ENCODE results near the gene ADAMTS9. TPM values are rescaled to one million over a fixed set of nuclear protein-coding genes. Genes with fewer than 3 reads are reported as not detected.

The ADAMTS9 gene
- total and polyA plus RNA-seq, 9 donors, result 11.8 to 88.8 (median 29.9) TPM

DNA sequence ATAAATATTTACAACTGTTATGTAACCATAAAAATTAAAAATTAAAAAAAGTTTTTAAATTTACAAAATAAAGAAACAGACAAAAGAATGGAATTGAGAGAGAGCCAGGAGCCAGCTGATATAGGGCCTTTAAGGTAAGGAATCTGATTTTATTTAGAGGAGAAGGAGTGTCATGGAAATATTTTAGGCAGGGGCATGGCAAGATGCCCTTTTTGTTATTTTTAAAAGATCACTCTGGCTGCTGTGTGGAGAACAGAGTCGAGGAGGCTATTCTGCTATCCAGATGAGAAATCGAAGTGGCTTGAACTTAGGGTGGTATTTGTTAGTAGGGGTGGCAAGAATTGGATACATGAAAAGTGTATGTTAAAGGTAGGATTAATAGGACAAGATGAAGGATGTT is 9.1 kb upstream of the ADAMTS9 start:
- TF ChIP-seq POLR2A (IDR thresholded peaks at IDR 0.05) (no peak), EP300 (IDR thresholded peaks at IDR 0.05) (no peak)
- TF ChIP-seq, protein P1, sequence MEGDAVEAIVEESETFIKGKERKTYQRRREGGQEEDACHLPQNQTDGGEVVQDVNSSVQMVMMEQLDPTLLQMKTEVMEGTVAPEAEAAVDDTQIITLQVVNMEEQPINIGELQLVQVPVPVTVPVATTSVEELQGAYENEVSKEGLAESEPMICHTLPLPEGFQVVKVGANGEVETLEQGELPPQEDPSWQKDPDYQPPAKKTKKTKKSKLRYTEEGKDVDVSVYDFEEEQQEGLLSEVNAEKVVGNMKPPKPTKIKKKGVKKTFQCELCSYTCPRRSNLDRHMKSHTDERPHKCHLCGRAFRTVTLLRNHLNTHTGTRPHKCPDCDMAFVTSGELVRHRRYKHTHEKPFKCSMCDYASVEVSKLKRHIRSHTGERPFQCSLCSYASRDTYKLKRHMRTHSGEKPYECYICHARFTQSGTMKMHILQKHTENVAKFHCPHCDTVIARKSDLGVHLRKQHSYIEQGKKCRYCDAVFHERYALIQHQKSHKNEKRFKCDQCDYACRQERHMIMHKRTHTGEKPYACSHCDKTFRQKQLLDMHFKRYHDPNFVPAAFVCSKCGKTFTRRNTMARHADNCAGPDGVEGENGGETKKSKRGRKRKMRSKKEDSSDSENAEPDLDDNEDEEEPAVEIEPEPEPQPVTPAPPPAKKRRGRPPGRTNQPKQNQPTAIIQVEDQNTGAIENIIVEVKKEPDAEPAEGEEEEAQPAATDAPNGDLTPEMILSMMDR (IDR thresholded peaks at IDR 0.05), result no peak
- H3K27me3 ChIP-seq, result no peaks in the 10 kb centered on the region
- H3K27ac ChIP-seq, result no peak overlapping the region
- no peak for DNase-seq
- intact Hi-C loops (cut with DNase I), result no loop called here
- WGBS, 3 donors, result 61 to 70% (median 64%) methylated on average over 2 of the region's 2 CpGs
- no peaks in the 10 kb centered on the region for H3K9me3 ChIP-seq
- H3K4me3 ChIP-seq, result no peak overlapping the region
- no peaks in the 10 kb centered on the region for H3K36me3 ChIP-seq
- H3K4me1 ChIP-seq (ENCODE audit: insufficient read depth), result peaks cover 5% of the 10 kb centered on the region

DNA sequence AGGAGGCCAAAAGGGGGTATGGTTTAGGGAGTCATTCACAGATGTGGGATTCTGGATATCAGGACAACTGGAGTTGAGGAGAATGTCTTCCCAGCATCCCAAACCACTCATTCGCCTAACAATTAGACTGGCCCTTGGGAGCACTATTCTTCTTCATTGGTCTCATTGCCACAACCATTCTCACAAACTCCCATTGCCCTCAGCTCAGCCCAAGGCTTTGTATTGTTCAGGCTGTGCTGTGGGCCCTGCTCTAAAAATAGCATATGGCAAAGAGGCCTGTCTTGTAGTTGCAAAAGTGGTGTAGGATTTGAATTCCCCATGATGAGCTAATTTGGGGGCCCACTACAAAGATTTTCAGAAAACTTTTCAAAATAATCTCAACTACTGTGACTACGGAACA is 6.3 kb upstream of the ADAMTS9 start:
- peaks cover 11% of the 10 kb centered on the region for H3K4me1 ChIP-seq (ENCODE audit: insufficient read depth)
- TF ChIP-seq, protein P1 (IDR thresholded peaks at IDR 0.05), result no peak
- TF ChIP-seq POLR2A (IDR thresholded peaks at IDR 0.05) (no peak), EP300 (IDR thresholded peaks at IDR 0.05) (no peak)
- no peak overlapping the region for H3K4me3 ChIP-seq
- DNase-seq, result no peak
- H3K27me3 ChIP-seq, result no peaks in the 10 kb centered on the region
- WGBS, 3 donors, result 93 to 97% (median 96%) methylated on average over 2 of the region's 2 CpGs
- no peak overlapping the region for H3K27ac ChIP-seq
- no peaks in the 10 kb centered on the region for H3K36me3 ChIP-seq
- intact Hi-C loops (cut with DNase I), result no loop called here
- no peaks in the 10 kb centered on the region for H3K9me3 ChIP-seq

DNA sequence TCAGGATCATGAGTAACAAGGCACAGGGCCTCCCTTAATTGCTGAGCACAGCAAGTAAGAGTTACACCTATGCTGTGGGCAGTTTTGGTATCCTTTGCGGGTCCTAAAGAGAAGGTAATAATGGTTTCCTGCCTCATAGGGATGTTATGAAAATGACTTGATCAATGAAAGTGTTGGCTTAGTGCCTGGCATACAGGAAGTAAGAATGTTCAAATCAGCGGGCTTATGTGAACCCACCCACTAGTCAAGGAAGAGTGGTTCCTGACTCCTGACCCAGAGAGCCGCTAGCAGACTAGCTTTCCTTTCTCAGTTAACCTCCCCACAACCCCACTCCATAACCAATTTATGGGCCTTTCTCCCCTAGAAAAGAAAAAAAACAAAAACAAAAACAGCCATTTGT is 5.2 kb upstream of the ADAMTS9 start:
- no peak for DNase-seq
- TF ChIP-seq, protein P1 (IDR thresholded peaks at IDR 0.05), result no peak
- no peak for TF ChIP-seq POLR2A (IDR thresholded peaks at IDR 0.05)
- no peak for TF ChIP-seq EP300 (IDR thresholded peaks at IDR 0.05)
- intact Hi-C loops (cut with DNase I), result no loop called here
- Histone ChIP-seq H3K27ac (no peak overlapping the region), H3K36me3 (no peaks in the 10 kb centered on the region), H3K27me3 (no peaks in the 10 kb centered on the region), H3K4me3 (no peak overlapping the region), H3K4me1 (ENCODE audit: insufficient read depth) (peaks cover 11% of the 10 kb centered on the region), H3K9me3 (no peaks in the 10 kb centered on the region)
- WGBS, 3 donors, result 70 to 82% (median 71%) methylated on average over 3 of the region's 3 CpGs

DNA sequence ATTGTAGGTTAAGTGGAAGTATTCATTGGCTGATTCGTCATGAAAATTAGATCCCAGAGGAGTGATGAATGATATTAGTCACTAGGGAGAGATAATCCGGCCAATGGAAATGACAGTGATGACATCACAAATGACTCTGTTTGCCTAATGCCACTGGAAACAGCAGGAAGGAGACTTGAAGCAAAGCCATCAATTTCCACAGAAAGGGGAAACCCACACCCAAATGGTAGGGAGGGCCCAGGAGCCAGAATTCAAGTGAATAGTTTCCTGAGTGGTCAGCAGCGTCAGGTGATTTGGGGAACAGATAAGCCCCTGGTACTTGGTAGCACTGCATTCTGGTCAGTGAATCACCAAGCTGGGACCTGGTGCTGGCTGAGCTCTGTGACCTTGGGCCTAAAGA is 3.3 kb upstream of the ADAMTS9 start:
- DNase-seq, result peak in 2 of 5 donors; percentile 17 to 39
- Histone ChIP-seq H3K9me3 (no peaks in the 10 kb centered on the region), H3K27me3 (no peaks in the 10 kb centered on the region), H3K4me3 (no peak overlapping the region), H3K36me3 (no peaks in the 10 kb centered on the region), H3K27ac (no peak overlapping the region), H3K4me1 (ENCODE audit: insufficient read depth) (peaks cover 11% of the 10 kb centered on the region)
- TF ChIP-seq, protein P1 (IDR thresholded peaks at IDR 0.05), result no peak
- TF ChIP-seq EP300 (IDR thresholded peaks at IDR 0.05) (no peak), POLR2A (IDR thresholded peaks at IDR 0.05) (no peak)
- intact Hi-C loops (cut with DNase I), result no loop called here
- WGBS, 3 donors, result 62 to 77% (median 64%) methylated on average over 3 of the region's 3 CpGs

All from ovary (tissue), 9 donors.